ENCODE results near the gene GREB1L.
"Not testable (repeated sequence)": the region's sequence is repeated elsewhere in the genome, so short reads cannot be mapped to it uniquely, and the experiment has no call there.

Gene GREB1L

DNA sequence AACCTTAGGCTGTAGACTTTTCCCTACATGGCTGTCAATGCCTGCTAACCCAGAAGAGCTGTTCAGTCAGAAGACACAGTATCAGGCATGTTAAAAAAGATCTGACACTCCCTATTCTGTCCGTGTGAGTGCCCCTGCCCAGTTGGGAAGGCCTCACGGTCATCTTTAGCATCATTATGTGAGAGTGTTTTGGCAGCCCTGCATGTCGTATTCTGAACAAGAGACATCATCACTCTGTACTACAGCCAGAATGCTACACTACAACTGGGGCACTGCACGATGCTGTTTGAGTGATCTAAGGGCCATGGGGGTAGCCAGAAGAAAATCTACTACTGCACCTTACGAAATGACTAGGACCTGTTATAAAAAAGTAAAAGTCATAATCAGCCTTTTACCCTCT, 67.2 kb downstream of the GREB1L start:
- Histone ChIP-seq H3K9ac (ENCODE audit: low read length) (no peak overlapping the region), H4K20me1 (ENCODE audit: insufficient read depth, low read length) (no peaks in the 10 kb centered on the region), H3K36me3 (ENCODE audit: insufficient read depth, low read length) (no peaks in the 10 kb centered on the region), H2AFZ (ENCODE audit: low read length) (no peak overlapping the region), H3K4me1 (ENCODE audit: insufficient read depth, low read length, severe bottlenecking) (no peaks in the 10 kb centered on the region), H3F3A (ENCODE audit: insufficient read depth, low read length) (no peaks in the 10 kb centered on the region), H3K79me2 (ENCODE audit: insufficient read depth, low read length) (no peaks in the 10 kb centered on the region), H3K27me3 (ENCODE audit: insufficient read depth, low read length) (no peaks in the 10 kb centered on the region), H3K9me3 (ENCODE audit: low read length) (no peaks in the 10 kb centered on the region), H3K9me2 (ENCODE audit: low read depth, low read length) (no peaks in the 10 kb centered on the region), H3K27ac (ENCODE audit: low read depth, low read length, poor library complexity, severe bottlenecking) (no peak overlapping the region), H3K4me2 (ENCODE audit: low read length) (no peak overlapping the region), H3K4me3 (ENCODE audit: low read depth, low read length, poor library complexity, severe bottlenecking) (no peak overlapping the region)
- TF ChIP-seq, protein P1, sequence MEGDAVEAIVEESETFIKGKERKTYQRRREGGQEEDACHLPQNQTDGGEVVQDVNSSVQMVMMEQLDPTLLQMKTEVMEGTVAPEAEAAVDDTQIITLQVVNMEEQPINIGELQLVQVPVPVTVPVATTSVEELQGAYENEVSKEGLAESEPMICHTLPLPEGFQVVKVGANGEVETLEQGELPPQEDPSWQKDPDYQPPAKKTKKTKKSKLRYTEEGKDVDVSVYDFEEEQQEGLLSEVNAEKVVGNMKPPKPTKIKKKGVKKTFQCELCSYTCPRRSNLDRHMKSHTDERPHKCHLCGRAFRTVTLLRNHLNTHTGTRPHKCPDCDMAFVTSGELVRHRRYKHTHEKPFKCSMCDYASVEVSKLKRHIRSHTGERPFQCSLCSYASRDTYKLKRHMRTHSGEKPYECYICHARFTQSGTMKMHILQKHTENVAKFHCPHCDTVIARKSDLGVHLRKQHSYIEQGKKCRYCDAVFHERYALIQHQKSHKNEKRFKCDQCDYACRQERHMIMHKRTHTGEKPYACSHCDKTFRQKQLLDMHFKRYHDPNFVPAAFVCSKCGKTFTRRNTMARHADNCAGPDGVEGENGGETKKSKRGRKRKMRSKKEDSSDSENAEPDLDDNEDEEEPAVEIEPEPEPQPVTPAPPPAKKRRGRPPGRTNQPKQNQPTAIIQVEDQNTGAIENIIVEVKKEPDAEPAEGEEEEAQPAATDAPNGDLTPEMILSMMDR (IDR thresholded peaks at IDR 0.05; ENCODE audit: low read length): no peak
- no peak for TF ChIP-seq EZH2 (IDR thresholded peaks at IDR 0.05; ENCODE audit: borderline replicate concordance, low read length)

GRCh38 chr18:21311980-21312379, 69.9 kb downstream of the GREB1L start:
- not testable (repeated sequence) for H3K4me3 ChIP-seq (ENCODE audit: low read depth, low read length, poor library complexity, severe bottlenecking); H3K36me3 ChIP-seq (ENCODE audit: insufficient read depth, low read length); H4K20me1 ChIP-seq (ENCODE audit: insufficient read depth, low read length); H3K79me2 ChIP-seq (ENCODE audit: insufficient read depth, low read length); H3K9me2 ChIP-seq (ENCODE audit: low read depth, low read length); H2AFZ ChIP-seq (ENCODE audit: low read length); H3K27me3 ChIP-seq (ENCODE audit: insufficient read depth, low read length); H3K27ac ChIP-seq (ENCODE audit: low read depth, low read length, poor library complexity, severe bottlenecking); H3K4me2 ChIP-seq (ENCODE audit: low read length); H3K9me3 ChIP-seq (ENCODE audit: low read length); H3K9ac ChIP-seq (ENCODE audit: low read length); H3K4me1 ChIP-seq (ENCODE audit: insufficient read depth, low read length, severe bottlenecking); H3F3A ChIP-seq (ENCODE audit: insufficient read depth, low read length)

DNA sequence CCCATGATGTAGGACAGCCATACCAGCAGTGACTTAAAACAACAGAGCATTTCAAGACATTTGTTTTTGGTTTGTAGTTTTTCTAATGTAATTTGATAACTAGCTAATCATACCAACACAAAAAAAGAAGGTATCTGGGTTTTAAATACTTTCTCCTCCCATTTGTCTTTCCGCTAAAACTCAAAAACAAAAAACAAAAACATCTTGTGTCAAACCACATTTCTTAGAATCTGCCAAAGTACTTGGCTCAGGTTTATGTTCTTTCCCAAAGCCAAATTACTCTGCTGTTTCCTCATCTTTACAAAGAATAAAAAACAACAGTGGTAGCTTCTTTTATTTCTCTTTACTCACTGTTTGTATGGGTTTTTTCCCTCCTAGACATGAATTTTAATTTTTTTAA, 71.5 kb downstream of the GREB1L start:
- no peak overlapping the region for H2AFZ ChIP-seq (ENCODE audit: low read length)
- H3K4me3 ChIP-seq (ENCODE audit: low read depth, low read length, poor library complexity, severe bottlenecking): no peak overlapping the region
- H3K79me2 ChIP-seq (ENCODE audit: insufficient read depth, low read length): no peaks in the 10 kb centered on the region
- H3K4me2 ChIP-seq (ENCODE audit: low read length): no peak overlapping the region
- H3K9me2 ChIP-seq (ENCODE audit: low read depth, low read length): no peaks in the 10 kb centered on the region
- no peak overlapping the region for H3K27ac ChIP-seq (ENCODE audit: low read depth, low read length, poor library complexity, severe bottlenecking)
- no peaks in the 10 kb centered on the region for H4K20me1 ChIP-seq (ENCODE audit: insufficient read depth, low read length)
- H3K4me1 ChIP-seq (ENCODE audit: insufficient read depth, low read length, severe bottlenecking): no peaks in the 10 kb centered on the region
- no peak overlapping the region for H3K9ac ChIP-seq (ENCODE audit: low read length)
- TF ChIP-seq, protein P1 (IDR thresholded peaks at IDR 0.05; ENCODE audit: low read length): no peak
- TF ChIP-seq EZH2 (IDR thresholded peaks at IDR 0.05; ENCODE audit: borderline replicate concordance, low read length): no peak
- H3F3A ChIP-seq (ENCODE audit: insufficient read depth, low read length): no peaks in the 10 kb centered on the region
- no peaks in the 10 kb centered on the region for H3K9me3 ChIP-seq (ENCODE audit: low read length)
- H3K27me3 ChIP-seq (ENCODE audit: insufficient read depth, low read length): no peaks in the 10 kb centered on the region
- no peaks in the 10 kb centered on the region for H3K36me3 ChIP-seq (ENCODE audit: insufficient read depth, low read length)

- no peak overlapping the region for H2AFZ ChIP-seq (ENCODE audit: low read length)
- H3K79me2 ChIP-seq (ENCODE audit: insufficient read depth, low read length): no peaks in the 10 kb centered on the region
- H3F3A ChIP-seq (ENCODE audit: insufficient read depth, low read length): no peaks in the 10 kb centered on the region
- TF ChIP-seq EZH2 (IDR thresholded peaks at IDR 0.05; ENCODE audit: borderline replicate concordance, low read length): no peak
- TF ChIP-seq, protein P1 (IDR thresholded peaks at IDR 0.05; ENCODE audit: low read length): no peak
- no peaks in the 10 kb centered on the region for H3K4me1 ChIP-seq (ENCODE audit: insufficient read depth, low read length, severe bottlenecking)
- no peak overlapping the region for H3K4me2 ChIP-seq (ENCODE audit: low read length)
- H3K9me3 ChIP-seq (ENCODE audit: low read length): no peaks in the 10 kb centered on the region
- no peaks in the 10 kb centered on the region for H3K36me3 ChIP-seq (ENCODE audit: insufficient read depth, low read length)
- no peaks in the 10 kb centered on the region for H4K20me1 ChIP-seq (ENCODE audit: insufficient read depth, low read length)
- H3K9ac ChIP-seq (ENCODE audit: low read length): no peak overlapping the region
- H3K27ac ChIP-seq (ENCODE audit: low read depth, low read length, poor library complexity, severe bottlenecking): no peak overlapping the region
- H3K27me3 ChIP-seq (ENCODE audit: insufficient read depth, low read length): no peaks in the 10 kb centered on the region
- H3K9me2 ChIP-seq (ENCODE audit: low read depth, low read length): no peaks in the 10 kb centered on the region
- H3K4me3 ChIP-seq (ENCODE audit: low read depth, low read length, poor library complexity, severe bottlenecking): no peak overlapping the region
Measured at GRCh38 chr18:21314724-21315123, 72.7 kb downstream of the GREB1L start.

GRCh38 chr18:21315126-21315525, 73.1 kb downstream of the GREB1L start:
- not testable (repeated sequence) for H4K20me1 ChIP-seq (ENCODE audit: insufficient read depth, low read length); H2AFZ ChIP-seq (ENCODE audit: low read length); H3K4me2 ChIP-seq (ENCODE audit: low read length); H3K4me3 ChIP-seq (ENCODE audit: low read depth, low read length, poor library complexity, severe bottlenecking); H3K36me3 ChIP-seq (ENCODE audit: insufficient read depth, low read length); H3K9me3 ChIP-seq (ENCODE audit: low read length); H3K79me2 ChIP-seq (ENCODE audit: insufficient read depth, low read length); H3K4me1 ChIP-seq (ENCODE audit: insufficient read depth, low read length, severe bottlenecking); H3K9me2 ChIP-seq (ENCODE audit: low read depth, low read length); H3K9ac ChIP-seq (ENCODE audit: low read length); H3K27ac ChIP-seq (ENCODE audit: low read depth, low read length, poor library complexity, severe bottlenecking); H3K27me3 ChIP-seq (ENCODE audit: insufficient read depth, low read length); H3F3A ChIP-seq (ENCODE audit: insufficient read depth, low read length)
